Bronchial epithelial cell (primary cell): ENCODE results near the gene BACH1. TPM values are rescaled to one million over a fixed set of nuclear protein-coding genes. Genes with fewer than 3 reads are reported as not detected.

Source experiments
- DNase-seq: peaks from one replicate; pipeline ENCODE4 v3.0.0-alpha.2; 2010; ENCODE audit warnings: low read depth
- FAIRE-seq: peaks from 2 replicates; lab custom pipeline; 2011; peaks lifted over from hg19 to GRCh38; lab: Jason Lieb, UNC
- H3K27me3 ChIP-seq: 2 replicates; pipeline ENCODE4 v1.5.1; 2011; ENCODE audit warnings: low read length; ENCODE audit not compliant: control insufficient read depth, insufficient read depth
- H3K36me3 ChIP-seq: 2 replicates; pipeline ENCODE4 v1.5.1; 2011; ENCODE audit warnings: low read length; ENCODE audit not compliant: control insufficient read depth, insufficient read depth
- H3K4me3 ChIP-seq: 2 replicates; pipeline ENCODE4 v1.5.1; 2011; ENCODE audit warnings: mild to moderate bottlenecking, low read depth, low read length, control low read depth
- CTCF ChIP-seq: IDR thresholded peaks from 2 replicates; pipeline ENCODE4 v1.5.1; 2011; ENCODE audit warnings: mild to moderate bottlenecking, moderate library complexity, low read length, control low read depth, inconsistent platforms; ENCODE audit not compliant: insufficient read depth, severe bottlenecking
- total RNA-seq: library from RNA; depleted of rRNA; stranded (reverse); fragments of >200 nt; gene quantifications from 2 replicates; pipeline ENCODE4 v1.2.1, GENCODE V29; 2014

The BACH1 gene
- total RNA-seq, 1 donor from 2014 or later: 97.7 TPM

- TF ChIP-seq CTCF: no peak
- Histone ChIP-seq H3K27me3 (no peaks in the 10 kb centered on the region), H3K36me3 (no peaks in the 10 kb centered on the region), H3K4me3 (no peak overlapping the region)
- DNase-seq (no peak), FAIRE-seq (no peak)
Observed at GRCh38 chr21:29343519-29343918, 44.8 kb downstream of the BACH1 start.

- Histone ChIP-seq H3K4me3 (no peak overlapping the region), H3K36me3 (no peaks in the 10 kb centered on the region), H3K27me3 (no peaks in the 10 kb centered on the region)
- no peak for DNase-seq
- no peak for TF ChIP-seq CTCF
- no peak for FAIRE-seq
Observed at GRCh38 chr21:29346281-29346680, 47.6 kb downstream of the BACH1 start.

- Histone ChIP-seq H3K4me3 (no peak overlapping the region), H3K36me3 (no peaks in the 10 kb centered on the region), H3K27me3 (no peaks in the 10 kb centered on the region)
- no peak for TF ChIP-seq CTCF
- FAIRE-seq: no peak
- no peak for DNase-seq
Observed at GRCh38 chr21:29346771-29347170, 48.0 kb downstream of the BACH1 start.

GRCh38 chr21:29347274-29347681 is 48.6 kb downstream of the BACH1 start:
- no peak overlapping the region for H3K4me3 ChIP-seq
- DNase-seq (no peak), FAIRE-seq (no peak)
- H3K27me3 ChIP-seq: no peaks in the 10 kb centered on the region
- no peaks in the 10 kb centered on the region for H3K36me3 ChIP-seq
- TF ChIP-seq CTCF: no peak

GRCh38 chr21:29349702-29350101 is 51.0 kb downstream of the BACH1 start:
- Histone ChIP-seq H3K4me3 (no peak overlapping the region), H3K36me3 (no peaks in the 10 kb centered on the region), H3K27me3 (no peaks in the 10 kb centered on the region)
- no peak for DNase-seq
- FAIRE-seq: no peak
- no peak for TF ChIP-seq CTCF

GRCh38 chr21:29350246-29350779 is 51.6 kb downstream of the BACH1 start:
- Histone ChIP-seq H3K36me3 (no peaks in the 10 kb centered on the region), H3K27me3 (no peaks in the 10 kb centered on the region), H3K4me3 (no peak overlapping the region)
- no peak for DNase-seq
- TF ChIP-seq CTCF: no peak
- FAIRE-seq: no peak
